HG03097 (cell line): ENCODE data around the gene PLOD1.
"Not testable (repeated sequence)": the region's sequence is repeated elsewhere in the genome, so short reads cannot be mapped to it uniquely, and the experiment has no call there.

ENCODE experiments used
- ATAC-seq: cut with Tn5 transposase; IDR thresholded peaks from one replicate; pipeline ENCODE4 v1.9.1; 2021; ENCODE audit not compliant: unreplicated experiment, low FRiP score

PLOD1 gene

GRCh38 chr1:11934302-11935056 lies at the start of gene PLOD1:
PLOD1 (plus strand) TSS chr1:11934717; CDS start chr1:11934780, 63 bp downstream.
- ATAC-seq, result peak; percentile 81

GRCh38 chr1:11885916-11886315 lies 48.6 kb upstream of the PLOD1 start:
- no peak for ATAC-seq

- no peak for ATAC-seq
These were observed 47.4 kb upstream of the PLOD1 start for GRCh38 chr1:11886986-11887665.

- ATAC-seq, result no peak
These were observed 46.9 kb upstream of the PLOD1 start for GRCh38 chr1:11887666-11888007.

- no peak for ATAC-seq
These were observed 46.2 kb upstream of the PLOD1 start for GRCh38 chr1:11888206-11888876.

GRCh38 chr1:11888877-11889208 lies 45.7 kb upstream of the PLOD1 start:
- ATAC-seq, result no peak

GRCh38 chr1:11891433-11892186 lies 42.9 kb upstream of the PLOD1 start:
- no peak for ATAC-seq

GRCh38 chr1:11893907-11894251 lies 40.6 kb upstream of the PLOD1 start:
- no peak for ATAC-seq

GRCh38 chr1:11894501-11894900 lies 40.0 kb upstream of the PLOD1 start:
- ATAC-seq, result not testable (repeated sequence)

- no peak for ATAC-seq
These were observed 36.3 kb upstream of the PLOD1 start for GRCh38 chr1:11898086-11898785.

- ATAC-seq, result no peak
These were observed 35.6 kb upstream of the PLOD1 start for GRCh38 chr1:11898831-11899467.

- ATAC-seq, result not testable (repeated sequence)
These were observed 33.1 kb upstream of the PLOD1 start for GRCh38 chr1:11901446-11901845.

- ATAC-seq, result no peak
These were observed 31.3 kb upstream of the PLOD1 start for GRCh38 chr1:11903210-11903609.

GRCh38 chr1:11904156-11904555 lies 30.4 kb upstream of the PLOD1 start:
- not testable (repeated sequence) for ATAC-seq

- no peak for ATAC-seq
These were observed 29.5 kb upstream of the PLOD1 start for GRCh38 chr1:11904978-11905377.

- no peak for ATAC-seq
These were observed 27.6 kb upstream of the PLOD1 start for GRCh38 chr1:11906870-11907269.

- peak; percentile 45 for ATAC-seq
These were observed 27.0 kb upstream of the PLOD1 start for GRCh38 chr1:11907275-11908094.

- peak; percentile 52 for ATAC-seq
These were observed 26.3 kb upstream of the PLOD1 start for GRCh38 chr1:11908095-11908675.

- not testable (repeated sequence) for ATAC-seq
These were observed 23.6 kb upstream of the PLOD1 start for GRCh38 chr1:11910914-11911228.
